ENCODE data around the gene LETM1. TPM values are rescaled to one million over a fixed set of nuclear protein-coding genes. Genes with fewer than 3 reads are reported as not detected.
"Not testable (repeated sequence)": the region's sequence is repeated elsewhere in the genome, so short reads cannot be mapped to it uniquely, and the experiment has no call there.

Gene LETM1
- polyA plus RNA-seq, 3 donors: 14.2 to 45.8 (median 19.9) TPM

GRCh38 chr4:1857931-1858330, 2.0 kb upstream of the LETM1 start:
- 82 to 88% (median 86%) methylated on average over 5 of the region's 5 CpGs for WGBS, 3 donors
- H3K27ac ChIP-seq (ENCODE audit: low read depth, low read length): no peak overlapping the region

GRCh38 chr4:1856943-1857699, 1.2 kb upstream of the LETM1 start:
- no peak overlapping the region for H3K27ac ChIP-seq (ENCODE audit: low read depth, low read length)
- 18 to 34% (median 24%) methylated on average over 23 to 32 of the region's 32 CpGs for WGBS, 3 donors

DNA sequence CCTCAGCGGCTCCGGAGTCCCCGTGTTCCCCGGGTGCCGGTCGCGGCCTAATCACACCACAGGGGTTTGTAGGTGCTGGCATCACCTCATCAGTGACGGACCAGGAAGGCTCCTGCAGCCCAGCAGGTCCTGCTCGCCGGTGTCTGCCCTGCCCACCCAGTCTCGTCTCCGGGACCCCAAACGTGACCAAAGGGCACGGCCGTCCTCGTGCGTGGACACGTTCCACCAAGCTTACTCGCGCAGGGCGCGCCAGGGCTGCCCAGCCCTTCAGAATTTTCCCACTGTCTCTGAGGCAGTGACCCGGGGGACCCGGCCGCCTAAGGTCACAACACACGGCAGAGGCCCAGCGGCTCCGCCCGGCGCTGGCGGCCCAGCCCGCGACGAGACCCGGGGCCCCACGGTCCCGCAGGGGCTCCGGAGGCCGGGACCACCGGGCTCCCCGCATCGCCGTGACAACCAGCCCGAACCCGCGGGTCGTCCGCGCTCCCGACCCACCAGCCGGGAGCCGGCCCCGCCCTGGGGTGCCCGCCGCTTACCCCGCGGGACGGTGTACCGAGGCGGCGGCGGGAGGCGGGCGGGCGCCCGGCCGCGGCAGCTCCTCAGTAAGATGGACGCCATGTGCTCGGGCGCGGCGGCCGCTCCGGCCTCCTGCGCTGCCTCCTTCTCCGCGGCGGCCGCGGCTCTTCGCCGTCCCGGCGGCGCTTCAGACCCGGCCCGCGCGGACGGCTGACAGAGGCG, 454 bp downstream of the LETM1 start:
- 0 to 1% (median 0%) methylated on average over 78 to 92 of the region's 92 CpGs for WGBS, 3 donors
- peak overlapping the region; percentile 42 for H3K27ac ChIP-seq (ENCODE audit: low read depth, low read length)

DNA sequence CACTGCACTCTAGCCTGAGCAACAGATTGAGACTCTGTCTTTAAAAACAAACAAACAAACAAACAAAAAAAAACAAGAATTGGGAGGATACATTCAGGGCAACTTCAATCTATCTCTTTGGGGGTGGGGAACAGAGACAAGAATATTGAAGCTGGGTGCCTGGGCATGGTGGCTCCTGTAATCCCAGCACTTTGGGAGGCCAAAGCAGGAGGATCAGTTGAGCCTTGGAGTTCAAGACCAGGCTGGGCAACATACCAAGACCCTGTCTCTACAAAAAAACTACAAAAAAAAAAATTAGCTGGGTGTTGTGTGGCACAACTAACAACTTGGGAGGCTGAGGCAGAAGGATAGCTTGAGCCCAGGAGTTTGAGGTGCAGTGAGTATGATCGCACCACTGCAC, 1.2 kb downstream of the LETM1 start:
- WGBS, 3 donors: 25 to 70% (median 68%) methylated on average over 1 of the region's 1 CpG
- H3K27ac ChIP-seq (ENCODE audit: low read depth, low read length): no peak overlapping the region

DNA sequence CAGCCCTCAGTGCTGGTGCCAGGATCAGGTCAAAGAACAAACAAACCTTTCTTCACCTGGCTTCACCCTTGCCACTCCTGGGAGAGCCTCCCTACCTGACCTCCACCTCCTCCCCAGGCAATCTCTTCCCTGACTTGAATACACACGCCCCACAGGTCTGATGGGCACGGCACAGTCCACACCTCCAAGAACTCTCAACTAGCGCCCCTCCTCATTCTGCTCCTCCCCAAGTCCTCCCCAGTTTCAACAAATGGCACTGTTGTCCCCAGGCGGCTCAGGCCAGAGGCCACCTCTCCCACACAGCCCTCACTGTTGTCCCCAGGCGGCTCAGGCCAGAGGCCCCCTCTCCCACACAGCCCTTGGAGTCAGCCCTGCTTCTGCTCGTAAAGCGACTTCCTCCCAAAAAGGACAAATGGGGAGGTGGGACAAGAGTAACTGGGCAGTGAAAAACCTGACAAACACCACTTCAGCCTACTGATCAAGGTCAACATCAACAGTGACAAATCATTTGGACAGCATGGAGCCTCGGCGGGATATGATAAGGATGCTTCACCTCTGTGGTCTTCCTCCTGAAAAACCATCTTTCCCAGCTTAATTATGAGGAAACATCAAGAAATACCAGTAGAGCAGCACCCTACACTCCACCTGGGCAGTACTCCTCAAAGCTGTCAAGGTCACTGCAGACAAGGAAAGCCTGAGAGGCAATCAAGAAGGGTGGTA, 2.9 kb downstream of the LETM1 start:
- no peak overlapping the region for H3K27ac ChIP-seq (ENCODE audit: low read depth, low read length)
- WGBS, 3 donors: 69 to 85% (median 84%) methylated on average over 9 of the region's 9 CpGs

DNA sequence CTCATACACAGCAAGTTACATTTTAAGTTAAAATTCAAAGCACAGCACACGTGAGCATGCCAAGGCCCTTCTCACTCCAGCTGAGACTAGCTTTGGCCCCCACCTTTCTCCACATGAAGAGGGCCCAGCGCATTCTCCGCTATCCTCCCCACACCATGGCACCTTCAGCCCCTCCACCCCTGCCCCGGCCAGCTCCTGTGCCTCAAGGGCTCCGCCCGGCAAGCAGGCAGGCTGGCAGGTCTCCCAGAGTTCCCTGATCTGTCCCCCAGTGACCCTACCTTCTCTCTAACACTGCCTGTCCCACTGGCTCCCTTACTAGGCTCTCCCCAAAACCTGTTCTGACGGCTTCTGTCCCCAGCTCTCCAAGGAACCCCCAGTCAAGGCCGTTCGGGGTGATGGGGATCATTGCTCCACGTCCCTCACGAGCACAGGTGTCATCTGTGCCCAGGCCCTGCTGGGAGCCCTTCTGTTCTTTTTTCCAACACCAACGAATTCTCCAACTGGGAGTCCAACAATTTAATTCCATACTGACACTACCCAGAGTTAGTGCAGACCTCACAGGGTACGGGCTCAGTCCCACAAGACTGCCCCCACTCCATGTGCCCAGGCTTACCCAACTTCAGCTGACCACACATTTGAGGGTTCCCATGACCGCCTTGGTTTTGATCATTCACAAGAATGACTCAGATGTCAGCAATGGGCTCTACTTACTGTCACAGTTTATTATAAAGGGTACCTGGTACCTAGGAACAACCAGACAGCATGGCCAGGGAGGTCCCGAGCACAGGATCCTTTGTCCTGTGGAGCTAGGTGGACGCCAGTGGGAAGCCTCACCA, 4.2 kb downstream of the LETM1 start:
- 53 to 83% (median 80%) methylated on average over 16 of the region's 16 CpGs for WGBS, 3 donors
- no peak overlapping the region for H3K27ac ChIP-seq (ENCODE audit: low read depth, low read length)

GRCh38 chr4:1851160-1851559, 4.8 kb downstream of the LETM1 start:
- no peak overlapping the region for H3K27ac ChIP-seq (ENCODE audit: low read depth, low read length)
- WGBS, 3 donors: 29 to 80% (median 75%) methylated on average over 11 of the region's 11 CpGs

DNA sequence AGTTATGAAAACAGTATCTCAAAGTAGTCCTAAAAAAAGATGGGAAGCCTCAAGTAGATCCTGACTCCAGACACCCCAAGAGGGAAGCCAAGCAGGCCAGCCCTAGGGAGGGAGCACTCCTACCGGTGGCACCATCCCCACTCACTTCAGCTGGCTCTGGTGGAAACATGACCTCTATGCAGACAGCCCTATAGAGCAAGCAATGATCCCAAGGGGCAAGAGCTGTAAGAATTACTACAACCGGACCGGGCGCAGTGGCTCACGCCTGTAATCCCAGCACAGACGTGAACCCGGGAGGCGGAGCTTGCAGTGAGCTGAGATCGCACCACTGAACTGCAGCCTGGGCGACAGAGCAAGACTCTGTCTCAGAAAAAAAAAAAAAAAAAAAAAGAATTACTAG, 5.7 kb downstream of the LETM1 start:
- H3K27ac ChIP-seq (ENCODE audit: low read depth, low read length): no peak overlapping the region
- WGBS, 3 donors: 77 to 84% (median 78%) methylated on average over 10 of the region's 10 CpGs

DNA sequence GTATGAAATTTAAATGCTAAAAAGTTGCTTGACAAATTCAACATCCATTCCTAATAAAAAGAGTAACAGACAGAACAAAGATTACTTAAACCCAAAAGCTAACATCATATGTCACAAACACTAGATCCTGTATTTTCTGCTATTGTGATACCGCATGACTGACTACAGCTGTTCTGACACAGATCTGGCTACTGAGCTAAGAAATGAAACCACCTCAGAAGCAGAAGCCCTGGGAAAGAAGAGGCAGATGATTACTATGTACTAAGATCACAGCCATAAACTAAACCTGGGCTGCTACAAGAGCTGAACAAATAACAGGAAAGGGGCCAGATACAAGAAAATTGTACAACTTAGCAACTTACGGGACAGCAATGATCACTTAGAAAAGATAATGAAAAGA, 9.4 kb downstream of the LETM1 start:
- no peak overlapping the region for H3K27ac ChIP-seq (ENCODE audit: low read depth, low read length)
- 87 to 96% (median 90%) methylated on average over 2 of the region's 2 CpGs for WGBS, 3 donors

- 94 to 98% (median 97%) methylated on average over 9 to 10 of the region's 10 CpGs for WGBS, 3 donors
- not testable (repeated sequence) for H3K27ac ChIP-seq (ENCODE audit: low read depth, low read length)
These were observed 11.3 kb downstream of the LETM1 start for GRCh38 chr4:1844618-1845017.

DNA sequence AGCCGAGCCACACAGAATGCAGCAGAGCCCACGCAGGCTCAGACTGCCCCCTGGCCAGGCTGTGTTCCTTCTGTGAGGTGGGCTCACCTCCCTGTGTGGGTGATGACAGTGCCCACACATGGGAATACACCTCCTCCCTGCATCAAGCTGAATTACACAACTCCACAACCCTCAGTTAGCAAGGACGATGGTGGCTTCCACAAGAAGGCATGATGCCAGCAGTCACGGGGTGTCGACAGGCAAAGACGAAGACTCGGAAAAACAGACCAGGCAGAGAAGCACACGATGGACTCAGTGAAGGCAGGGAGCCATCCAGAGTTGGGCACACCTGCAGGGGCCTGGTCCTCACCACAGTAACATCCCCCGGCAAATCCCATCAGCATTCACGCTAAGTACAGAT, 12.1 kb downstream of the LETM1 start:
- H3K27ac ChIP-seq (ENCODE audit: low read depth, low read length): no peak overlapping the region
- WGBS, 3 donors: 69 to 79% (median 73%) methylated on average over 10 of the region's 10 CpGs

- no peak overlapping the region for H3K27ac ChIP-seq (ENCODE audit: low read depth, low read length)
- WGBS, 3 donors: 77 to 82% (median 80%) methylated on average over 17 of the region's 17 CpGs
These were observed 12.9 kb downstream of the LETM1 start for GRCh38 chr4:1842993-1843448.

DNA sequence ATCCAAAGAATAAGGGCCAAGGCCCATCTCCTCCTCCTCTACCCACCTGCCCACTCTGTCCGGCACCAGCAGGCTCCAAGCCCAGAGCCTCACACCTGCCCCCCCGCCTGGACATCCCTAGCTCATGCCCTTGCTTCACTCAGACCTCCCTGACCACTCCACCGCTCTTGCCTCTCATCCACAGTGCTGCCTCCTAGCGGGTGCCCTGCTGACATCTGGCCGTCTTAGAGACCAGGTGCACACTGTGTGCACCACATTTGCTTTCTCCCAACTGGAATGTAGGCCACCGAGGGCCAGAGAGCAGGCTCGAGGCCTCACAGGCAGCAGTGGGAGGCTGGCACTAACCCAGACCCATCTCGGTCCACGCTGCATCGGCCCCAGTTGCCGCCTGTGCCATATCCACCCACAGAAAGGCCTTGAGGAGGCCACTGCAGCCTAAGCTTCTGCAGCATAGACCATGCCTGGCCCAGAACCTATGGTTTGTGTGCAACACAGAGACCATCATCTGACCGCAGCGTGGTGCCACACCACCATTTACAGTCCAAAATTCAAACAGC, 13.5 kb downstream of the LETM1 start:
- WGBS, 3 donors: 89 to 95% (median 92%) methylated on average over 13 of the region's 13 CpGs
- no peak overlapping the region for H3K27ac ChIP-seq (ENCODE audit: low read depth, low read length)

DNA sequence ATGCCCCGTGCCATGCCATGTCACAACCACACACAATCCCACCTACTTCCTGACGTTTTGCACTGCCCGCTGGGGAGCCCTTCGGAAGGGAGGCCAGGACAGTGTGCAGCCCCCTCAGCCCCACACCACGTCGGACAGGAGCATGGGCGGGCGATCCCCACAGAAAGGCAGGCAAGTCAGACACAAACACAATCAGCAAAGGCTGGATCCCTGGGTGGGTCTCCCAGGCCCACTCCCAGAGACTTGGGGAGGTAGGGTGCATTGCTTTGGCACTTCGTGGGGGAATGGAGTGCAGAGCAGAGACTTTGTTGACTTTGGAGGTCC, 14.1 kb downstream of the LETM1 start:
- WGBS, 3 donors: 78 to 85% (median 83%) methylated on average over 9 of the region's 9 CpGs
- H3K27ac ChIP-seq (ENCODE audit: low read depth, low read length): no peak overlapping the region

DNA sequence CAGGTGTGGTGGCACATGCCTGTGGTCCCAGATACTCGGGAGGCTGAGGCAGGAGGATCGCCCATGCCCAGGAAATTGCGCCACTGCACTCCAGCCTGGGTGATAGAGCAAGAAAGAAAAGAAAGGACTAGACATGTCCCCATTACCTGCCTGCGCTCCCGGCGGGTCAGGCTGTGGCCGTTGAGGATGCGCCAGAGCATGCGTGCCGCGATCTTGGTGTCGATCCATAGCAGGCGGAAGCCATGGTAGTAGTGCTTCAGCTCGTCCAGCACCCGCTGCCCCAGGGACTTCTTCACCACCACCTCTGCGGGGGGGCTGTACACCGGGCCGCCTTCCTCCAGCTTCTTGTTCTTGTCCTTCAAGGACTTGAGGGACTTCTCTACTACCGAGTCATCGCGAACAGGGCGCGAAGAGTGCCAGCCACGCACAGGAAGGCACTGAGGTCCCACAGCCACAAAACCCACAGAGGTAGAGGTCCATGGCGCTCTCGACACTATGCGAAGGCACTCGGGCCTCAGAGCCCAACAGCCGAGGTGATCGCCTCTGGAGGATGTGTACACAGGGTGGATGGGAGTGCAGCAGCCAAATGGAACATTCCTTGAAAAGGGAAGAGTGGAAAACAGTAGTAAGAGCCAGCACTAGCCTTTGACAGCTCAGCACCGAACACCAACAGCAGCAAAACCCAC, 14.6 kb downstream of the LETM1 start:
- H3K27ac ChIP-seq (ENCODE audit: low read depth, low read length): no peak overlapping the region
- WGBS, 3 donors: 86 to 95% (median 87%) methylated on average over 31 of the region's 31 CpGs

GRCh38 chr4:1839282-1839681, 16.7 kb downstream of the LETM1 start:
- no peak overlapping the region for H3K27ac ChIP-seq (ENCODE audit: low read depth, low read length)
- 88 to 89% (median 88%) methylated on average over 7 of the region's 7 CpGs for WGBS, 3 donors

GRCh38 chr4:1837069-1837468, 18.9 kb downstream of the LETM1 start:
- H3K27ac ChIP-seq (ENCODE audit: low read depth, low read length): no peak overlapping the region
- 94 to 95% (median 95%) methylated on average over 10 of the region's 10 CpGs for WGBS, 3 donors

GRCh38 chr4:1836650-1837049, 19.3 kb downstream of the LETM1 start:
- H3K27ac ChIP-seq (ENCODE audit: low read depth, low read length): no peak overlapping the region
- 95 to 99% (median 95%) methylated on average over 7 of the region's 7 CpGs for WGBS, 3 donors

Data from adipose tissue (tissue), 3 donors.